Endodermal cell (in vitro differentiated cells): ENCODE measurements around the gene CENATAC. TPM values are rescaled to one million over a fixed set of nuclear protein-coding genes. Genes with fewer than 3 reads are reported as not detected.

Experiments used
- DNase-seq: peaks from one replicate; pipeline ENCODE4 v3.0.0-alpha.2; 2017
- H3K27ac ChIP-seq: 2 replicates; pipeline ENCODE4 v1.5.1; 2013; ENCODE audit warnings: mild to moderate bottlenecking, low read depth, low read length, moderate library complexity
- H3K27me3 ChIP-seq: 2 replicates; pipeline ENCODE4 v1.6.1; 2013; ENCODE audit warnings: mild to moderate bottlenecking, low read length, moderate library complexity; ENCODE audit not compliant: insufficient read depth, control insufficient read depth, poor library complexity, severe bottlenecking
- H3K36me3 ChIP-seq: 2 replicates; pipeline ENCODE4 v1.7.0; 2013; ENCODE audit warnings: mild to moderate bottlenecking, low read length, moderate library complexity; ENCODE audit not compliant: control insufficient read depth, insufficient read depth
- H3K4me1 ChIP-seq: one replicate; pipeline ENCODE4 v1.7.0; 2013; ENCODE audit warnings: low read length; ENCODE audit not compliant: control insufficient read depth, insufficient read depth
- H3K4me3 ChIP-seq: 2 replicates; pipeline ENCODE4 v1.5.1; 2013; ENCODE audit warnings: mild to moderate bottlenecking, low read length, moderate library complexity
- H3K9ac ChIP-seq: 2 replicates; pipeline ENCODE4 v1.6.1; 2013; ENCODE audit warnings: mild to moderate bottlenecking, low read length, moderate library complexity; ENCODE audit not compliant: poor library complexity, severe bottlenecking; ENCODE audit errors: extremely low read depth
- H3K9me3 ChIP-seq: 2 replicates; pipeline ENCODE4 v1.6.1; 2013; ENCODE audit warnings: mild to moderate bottlenecking, low read length, moderate library complexity; ENCODE audit not compliant: control insufficient read depth
- H3K27ac Mint-ChIP-seq: 2 replicates; pipeline ENCODE4 v1.8.0; 2020; ENCODE audit warnings: mixed read lengths
- H3K27me3 Mint-ChIP-seq: 2 replicates; pipeline ENCODE4 v1.8.0; 2021; ENCODE audit warnings: mild to moderate bottlenecking, mixed read lengths; ENCODE audit not compliant: insufficient read depth
- H3K36me3 Mint-ChIP-seq: 2 replicates; pipeline ENCODE4 v1.8.0; 2020; ENCODE audit warnings: low read depth, mixed read lengths
- H3K4me1 Mint-ChIP-seq: 2 replicates; pipeline ENCODE4 v1.8.0; 2020; ENCODE audit warnings: mixed read lengths
- H3K4me3 Mint-ChIP-seq: 2 replicates; pipeline ENCODE4 v1.8.0; 2020; ENCODE audit warnings: mild to moderate bottlenecking, moderate library complexity, mixed read lengths
- H3K9me3 Mint-ChIP-seq: 2 replicates; pipeline ENCODE4 v1.8.0; 2020; ENCODE audit warnings: mild to moderate bottlenecking, mixed read lengths
- WGBS, 2 experiments: methylation state at CpG; one replicate each; pipeline versions ENCODE4 v1.1.5 to v1.1.7; 2013; ENCODE audit warnings: missing lambda C conversion rate in 2 of 2, mixed read lengths in 1 of 2; ENCODE audit not compliant: insufficient coverage in 1 of 2, insufficient read length in 1 of 2; 5-methylcytosine and 5-hydroxymethylcytosine counted together
- total RNA-seq, 2 donors: library from RNA; stranded (reverse); fragmentation: NEBNext Ultra II Directional in 1 of 2; extraction: Animal tissue kit (Norgen Biotek cat#: 25700) in 1 of 2; gene quantifications; 2 replicates in 1 of 2; 3 replicates in 1 of 2; pipeline ENCODE4 v1.2.1, GENCODE V29; 2021
- TF ChIP-seq, protein P1 (sequence below): fragments of 200-600 bp; sonication (generic); conservative IDR thresholded peaks from 2 replicates; pipeline ENCODE4 v1.5.0; 2021; ENCODE audit warnings: antibody characterized with exemption, mild to moderate bottlenecking

Gene CENATAC
- total RNA-seq, 2 donors from 2014 or later = 38.7 to 43.3 TPM

DNA sequence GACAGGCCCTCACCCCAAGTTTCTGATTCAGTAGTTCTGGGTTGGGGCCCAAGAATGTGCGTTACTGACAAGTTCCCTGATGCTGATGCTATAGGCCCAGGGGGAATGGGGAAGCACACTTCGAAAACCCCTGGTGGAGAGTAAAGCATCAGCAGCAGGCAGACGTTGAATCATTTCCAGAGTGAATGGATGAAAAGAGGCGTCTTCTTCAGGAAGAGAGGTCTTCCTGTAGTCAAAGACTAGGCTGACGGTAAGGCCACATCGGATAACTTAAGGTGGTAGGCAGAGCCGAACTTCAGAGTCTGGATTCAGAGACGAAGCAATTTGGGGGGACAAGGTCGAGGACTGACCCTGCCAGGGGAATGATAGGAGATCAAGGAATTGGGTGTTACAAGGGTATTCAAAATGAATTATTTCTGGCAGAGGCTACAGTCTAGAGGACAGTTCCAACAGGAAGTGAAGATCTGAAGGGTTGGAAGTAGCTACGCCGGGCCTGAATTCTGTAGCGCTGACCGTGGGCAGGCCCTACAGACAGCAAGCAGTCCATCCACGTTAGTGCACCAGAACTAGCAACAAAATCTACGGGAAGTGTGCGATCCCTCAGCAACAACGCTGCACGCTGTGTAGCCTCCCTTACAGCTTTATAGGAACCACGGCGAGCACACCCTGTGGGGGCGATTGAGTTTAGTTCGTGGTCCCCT, 862 bp upstream of the CENATAC start:
- no peaks in the 10 kb centered on the region for H3K4me1 ChIP-seq
- Mint-ChIP-seq H3K36me3 (peaks cover 32% of the 10 kb centered on the region), H3K4me3 (peak overlapping the region; percentile 98), H3K9me3 (peaks cover 14% of the 10 kb centered on the region), H3K4me1 (peaks cover 15% of the 10 kb centered on the region), H3K27me3 (no peaks in the 10 kb centered on the region), H3K27ac (peak overlapping the region; percentile 76)
- peaks cover 5% of the 10 kb centered on the region for H3K9me3 ChIP-seq
- peaks cover 28% of the 10 kb centered on the region for H3K36me3 ChIP-seq
- no peaks in the 10 kb centered on the region for H3K27me3 ChIP-seq
- peak overlapping the region; percentile 71 for H3K9ac ChIP-seq
- DNase-seq = peak; percentile 63
- H3K27ac ChIP-seq = no peak overlapping the region
- WGBS, 2 experiments = 35 to 58% methylated on average over 15 to 22 of the region's 22 CpGs
- TF ChIP-seq, protein P1, sequence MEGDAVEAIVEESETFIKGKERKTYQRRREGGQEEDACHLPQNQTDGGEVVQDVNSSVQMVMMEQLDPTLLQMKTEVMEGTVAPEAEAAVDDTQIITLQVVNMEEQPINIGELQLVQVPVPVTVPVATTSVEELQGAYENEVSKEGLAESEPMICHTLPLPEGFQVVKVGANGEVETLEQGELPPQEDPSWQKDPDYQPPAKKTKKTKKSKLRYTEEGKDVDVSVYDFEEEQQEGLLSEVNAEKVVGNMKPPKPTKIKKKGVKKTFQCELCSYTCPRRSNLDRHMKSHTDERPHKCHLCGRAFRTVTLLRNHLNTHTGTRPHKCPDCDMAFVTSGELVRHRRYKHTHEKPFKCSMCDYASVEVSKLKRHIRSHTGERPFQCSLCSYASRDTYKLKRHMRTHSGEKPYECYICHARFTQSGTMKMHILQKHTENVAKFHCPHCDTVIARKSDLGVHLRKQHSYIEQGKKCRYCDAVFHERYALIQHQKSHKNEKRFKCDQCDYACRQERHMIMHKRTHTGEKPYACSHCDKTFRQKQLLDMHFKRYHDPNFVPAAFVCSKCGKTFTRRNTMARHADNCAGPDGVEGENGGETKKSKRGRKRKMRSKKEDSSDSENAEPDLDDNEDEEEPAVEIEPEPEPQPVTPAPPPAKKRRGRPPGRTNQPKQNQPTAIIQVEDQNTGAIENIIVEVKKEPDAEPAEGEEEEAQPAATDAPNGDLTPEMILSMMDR = peak; percentile 64
- peak overlapping the region; percentile 88 for H3K4me3 ChIP-seq

DNA sequence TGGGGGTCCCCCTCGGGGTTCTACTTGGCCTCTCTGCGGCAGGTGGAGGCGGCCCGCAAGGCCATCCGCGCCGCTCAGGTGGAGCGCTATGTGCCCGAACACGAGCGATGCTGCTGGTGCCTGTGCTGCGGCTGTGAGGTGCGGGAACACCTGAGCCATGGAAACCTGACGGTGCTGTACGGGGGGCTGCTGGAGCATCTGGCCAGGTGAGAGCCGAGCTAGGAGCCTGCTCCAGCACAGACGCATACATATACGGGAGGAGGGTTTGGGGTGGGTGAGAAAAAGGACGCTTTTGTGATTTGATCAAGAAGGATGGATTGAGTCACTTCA, 415 bp downstream of the CENATAC start:
- H3K27ac ChIP-seq = peak overlapping the region; percentile 25

DNA sequence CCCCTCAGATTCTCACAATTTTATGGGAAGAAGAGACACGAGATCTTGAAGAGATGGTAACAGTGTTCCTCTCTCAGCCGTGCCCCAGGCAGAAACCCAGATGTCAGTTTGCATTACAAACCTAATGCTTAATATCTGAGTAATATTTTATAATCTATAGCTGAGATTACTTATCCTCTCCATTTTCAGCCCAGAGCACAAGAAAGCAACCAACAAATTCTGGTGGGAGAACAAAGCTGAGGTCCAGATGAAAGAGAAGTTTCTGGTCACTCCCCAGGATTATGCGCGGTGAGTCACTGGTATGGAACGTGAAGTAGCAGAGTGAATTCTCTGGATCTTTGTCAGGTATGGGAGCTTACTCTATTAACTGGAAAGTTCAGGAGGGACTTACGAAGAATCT, 884 bp downstream of the CENATAC start:
- Histone ChIP-seq H3K4me3 (peak overlapping the region; percentile 88), H3K36me3 (peaks cover 38% of the 10 kb centered on the region), H3K9ac (peak overlapping the region; percentile 71), H3K4me1 (no peaks in the 10 kb centered on the region), H3K27ac (no peak overlapping the region), H3K9me3 (no peaks in the 10 kb centered on the region), H3K27me3 (no peaks in the 10 kb centered on the region)
- Mint-ChIP-seq H3K27ac (peak overlapping the region; percentile 99), H3K4me1 (peaks cover 15% of the 10 kb centered on the region), H3K36me3 (peaks cover 40% of the 10 kb centered on the region), H3K4me3 (peak overlapping the region; percentile 98), H3K27me3 (no peaks in the 10 kb centered on the region), H3K9me3 (no peaks in the 10 kb centered on the region)
- 19 to 44% methylated on average over 2 to 5 of the region's 6 CpGs for WGBS, 2 experiments
- TF ChIP-seq, protein P1 = no peak
- DNase-seq = peak; percentile 82

More for the DNA sequence above, 415 bp downstream of the CENATAC start:
- Histone ChIP-seq H3K4me1 (no peaks in the 10 kb centered on the region), H3K4me3 (peak overlapping the region; percentile 88), H3K9ac (peak overlapping the region; percentile 71), H3K36me3 (peaks cover 38% of the 10 kb centered on the region), H3K27me3 (no peaks in the 10 kb centered on the region), H3K9me3 (no peaks in the 10 kb centered on the region)
- Mint-ChIP-seq H3K4me1 (peaks cover 15% of the 10 kb centered on the region), H3K36me3 (peaks cover 39% of the 10 kb centered on the region), H3K27ac (peak overlapping the region; percentile 99), H3K4me3 (peak overlapping the region; percentile 98), H3K27me3 (no peaks in the 10 kb centered on the region), H3K9me3 (peaks cover 2% of the 10 kb centered on the region)
- no peak for DNase-seq
- WGBS, 2 experiments = 0% methylated on average over 7 to 19 of the region's 19 CpGs
- TF ChIP-seq, protein P1 = no peak
